Nephron progenitor cell (in vitro differentiated cells): ENCODE measurements around the gene STMN1.
A peak's percentile ranks its signal among the peaks of the same experiment; 100 is the strongest.

ENCODE experiments used
- DNase-seq: peaks from one replicate; pipeline ENCODE4 v3.0.0; 2021
- H3K27ac Mint-ChIP-seq: 2 replicates; pipeline ENCODE4 v1.8.0; 2021; ENCODE audit warnings: mild to moderate bottlenecking, moderate library complexity, mixed read lengths
- H3K27me3 Mint-ChIP-seq: 2 replicates; pipeline ENCODE4 v1.8.0; 2021; ENCODE audit warnings: mild to moderate bottlenecking, low read depth, mixed read lengths; ENCODE audit not compliant: poor library complexity
- H3K36me3 Mint-ChIP-seq: 2 replicates; pipeline ENCODE4 v1.8.0; 2021; ENCODE audit warnings: low read depth, mixed read lengths
- H3K4me1 Mint-ChIP-seq: 2 replicates; pipeline ENCODE4 v1.8.0; 2021; ENCODE audit warnings: mixed read lengths
- H3K4me3 Mint-ChIP-seq: 2 replicates; pipeline ENCODE4 v1.8.0; 2021; ENCODE audit warnings: mild to moderate bottlenecking, moderate library complexity, mixed read lengths
- H3K9me3 Mint-ChIP-seq: 2 replicates; pipeline ENCODE4 v1.8.0; 2021; ENCODE audit warnings: mild to moderate bottlenecking, moderate library complexity, mixed read lengths
- CTCF ChIP-seq: fragments of 200-600 bp; sonication (generic); IDR thresholded peaks from 2 replicates; pipeline ENCODE4 v1.5.0; 2021; ENCODE audit warnings: antibody characterized with exemption

Gene STMN1

GRCh38 chr1:25863486-25864262 lies 42.5 kb downstream of the STMN1 start:
- DNase-seq = no peak
- Mint-ChIP-seq H3K27me3 (peaks cover 5% of the 10 kb centered on the region), H3K4me1 (peaks cover 41% of the 10 kb centered on the region), H3K36me3 (peaks cover 32% of the 10 kb centered on the region), H3K9me3 (no peaks in the 10 kb centered on the region), H3K27ac (peak overlapping the region; percentile 9), H3K4me3 (no peak overlapping the region)
- no peak for TF ChIP-seq CTCF

GRCh38 chr1:25862785-25863485 lies 43.3 kb downstream of the STMN1 start:
- no peak for TF ChIP-seq CTCF
- peaks cover 45% of the 10 kb centered on the region for H3K4me1 Mint-ChIP-seq
- H3K36me3 Mint-ChIP-seq = peaks cover 32% of the 10 kb centered on the region
- DNase-seq = no peak
- H3K4me3 Mint-ChIP-seq = no peak overlapping the region
- H3K9me3 Mint-ChIP-seq = no peaks in the 10 kb centered on the region
- H3K27me3 Mint-ChIP-seq = peaks cover 5% of the 10 kb centered on the region
- H3K27ac Mint-ChIP-seq = peak overlapping the region; percentile 64

- Mint-ChIP-seq H3K4me1 (peaks cover 40% of the 10 kb centered on the region), H3K27ac (peak overlapping the region; percentile 83), H3K36me3 (peaks cover 26% of the 10 kb centered on the region), H3K27me3 (peaks cover 7% of the 10 kb centered on the region), H3K9me3 (no peaks in the 10 kb centered on the region), H3K4me3 (peak overlapping the region; percentile 77)
- TF ChIP-seq CTCF = no peak
- DNase-seq = peak; percentile 24
Observed at GRCh38 chr1:25861316-25862286, 44.6 kb downstream of the STMN1 start.

- TF ChIP-seq CTCF = no peak
- Mint-ChIP-seq H3K36me3 (peaks cover 15% of the 10 kb centered on the region), H3K4me1 (peaks cover 48% of the 10 kb centered on the region), H3K9me3 (no peaks in the 10 kb centered on the region), H3K27ac (peak within 1 kb of the TSS; percentile 88), H3K27me3 (peaks cover 8% of the 10 kb centered on the region), H3K4me3 (peak within 1 kb of the TSS; percentile 94)
- peak; percentile 92 for DNase-seq
Observed at GRCh38 chr1:25858906-25859789, 47.1 kb downstream of the STMN1 start, which contains the start of gene AUNIP. Gene AUNIP (minus strand): TSS chr1:25859457. CDS start chr1:25859357, 100 bp downstream.

- DNase-seq = no peak
- H3K27me3 Mint-ChIP-seq = peaks cover 8% of the 10 kb centered on the region
- peaks cover 49% of the 10 kb centered on the region for H3K4me1 Mint-ChIP-seq
- H3K36me3 Mint-ChIP-seq = peaks cover 11% of the 10 kb centered on the region
- peak overlapping the region; percentile 94 for H3K4me3 Mint-ChIP-seq
- H3K9me3 Mint-ChIP-seq = no peaks in the 10 kb centered on the region
- TF ChIP-seq CTCF = no peak
- peak overlapping the region; percentile 84 for H3K27ac Mint-ChIP-seq
Observed at GRCh38 chr1:25858494-25858893, 47.7 kb downstream of the STMN1 start.
